HepG2 (cell line): ENCODE data around the gene GP9. TPM values are rescaled to one million over a fixed set of nuclear protein-coding genes. Genes with fewer than 3 reads are reported as not detected.
A peak's percentile ranks its signal among the peaks of the same experiment; 100 is the strongest.

Experiments used
- AGO2 ChIP-seq: fragments of 200-400 bp; formaldehyde crosslinking; optimal IDR thresholded peaks from 2 replicates; pipeline ENCODE3; 2017; ENCODE audit warnings: mild to moderate bottlenecking, low read depth, low read length, moderate library complexity
- AHR ChIP-seq: IDR thresholded peaks from 2 replicates; pipeline ENCODE4 v1.6.1; 2018; ENCODE audit warnings: missing genetic modification reagents, missing compliant biosample characterization
- AKAP8 ChIP-seq: sonication (generic); formaldehyde crosslinking; IDR thresholded peaks from 2 replicates; pipeline ENCODE4 v1.5.1; 2020; ENCODE audit warnings: mild to moderate bottlenecking, missing genetic modification reagents
- CENPT ChIP-seq: sonication (generic); formaldehyde crosslinking; IDR thresholded peaks from 2 replicates; pipeline ENCODE4 v1.8.0; 2022; ENCODE audit warnings: low read depth, mild to moderate bottlenecking, moderate library complexity, missing genetic modification reagents
- GTF2F1 ChIP-seq: fragments of 150-350 bp; IDR thresholded peaks from 2 replicates; pipeline ENCODE4 v1.6.1; 2014; ENCODE audit warnings: low read length
- HNF4A ChIP-seq: sonication (generic); formaldehyde crosslinking; IDR thresholded peaks from 2 replicates; pipeline ENCODE4 v1.4.0; 2020; ENCODE audit warnings: missing genetic modification reagents
- HNRNPL ChIP-seq: fragments of 200-400 bp; formaldehyde crosslinking; IDR thresholded peaks from 2 replicates; pipeline ENCODE4 v1.6.1; 2017; ENCODE audit warnings: mild to moderate bottlenecking, low read depth, low read length
- KDM2A ChIP-seq: sonication (generic); formaldehyde crosslinking; IDR thresholded peaks from 2 replicates; pipeline ENCODE4 v1.4.0; 2020; ENCODE audit warnings: low read depth, missing genetic modification reagents, borderline replicate concordance
- MYNN ChIP-seq: sonication (generic); formaldehyde crosslinking; IDR thresholded peaks from 2 replicates; pipeline ENCODE4 v1.4.0; 2020; ENCODE audit warnings: mild to moderate bottlenecking, low read depth, missing genetic modification reagents
- NR2C2 ChIP-seq: sonication (generic); formaldehyde crosslinking; IDR thresholded peaks from 2 replicates; pipeline ENCODE4 v1.4.0; 2020; ENCODE audit warnings: missing genetic modification reagents, mild to moderate bottlenecking, moderate library complexity, borderline replicate concordance
- PATZ1 ChIP-seq: sonication (generic); formaldehyde crosslinking; IDR thresholded peaks from 2 replicates; pipeline ENCODE4 v1.4.0; 2020; ENCODE audit warnings: missing genetic modification reagents
- RAD51 ChIP-seq: fragments of 450-650 bp; IDR thresholded peaks from 2 replicates; pipeline ENCODE4 v1.6.1; 2016; ENCODE audit warnings: borderline replicate concordance
- SP2 ChIP-seq: sonication (generic); formaldehyde crosslinking; IDR thresholded peaks from 2 replicates; pipeline ENCODE4 v1.5.1; 2020; ENCODE audit warnings: mild to moderate bottlenecking, missing genetic modification reagents
- U2AF1 ChIP-seq: fragments of 200-400 bp; formaldehyde crosslinking; optimal IDR thresholded peaks from 2 replicates; pipeline ENCODE3; 2017; ENCODE audit warnings: mild to moderate bottlenecking, low read depth, low read length
- ZBTB7B ChIP-seq: sonication (generic); formaldehyde crosslinking; IDR thresholded peaks from 2 replicates; pipeline ENCODE4 v1.4.0; 2020; ENCODE audit warnings: missing genetic modification reagents
- ZNF354B ChIP-seq: sonication (generic); formaldehyde crosslinking; IDR thresholded peaks from 2 replicates; pipeline ENCODE4 v1.8.0; 2022; ENCODE audit warnings: mild to moderate bottlenecking, missing genetic modification reagents
- ZNF878 ChIP-seq: sonication (generic); formaldehyde crosslinking; IDR thresholded peaks from 2 replicates; pipeline ENCODE4 v1.8.1; 2023; ENCODE audit warnings: mild to moderate bottlenecking, missing genetic modification reagents, moderate library complexity
- ZSCAN29 ChIP-seq: sonication (generic); formaldehyde crosslinking; conservative IDR thresholded peaks from 2 replicates; pipeline ENCODE4 v1.4.0; 2020; ENCODE audit warnings: mild to moderate bottlenecking, missing genetic modification reagents
- polyA plus RNA-seq, 8 experiments: library from polyadenylated mRNA; depleted of rRNA in 3 of 8; stranded (reverse) in 7 of 8; unstranded in 1 of 8; fragments of >200 nt; fragmentation: Illumina TruSeq in 4 of 8; extraction: Trizol in 4 of 8; gene quantifications; 2 replicates each; pipeline versions ENCODE4 v1.2.1 to v1.2.3, GENCODE V29; 2011 to 2016; ENCODE audit warnings: low read depth in 4 of 8, missing spikeins in 1 of 8, mixed read lengths in 1 of 8; ENCODE audit not compliant: insufficient read depth in 1 of 8
- total RNA-seq, 5 experiments: library from RNA; depleted of rRNA; stranded (reverse); fragments of >200 nt; fragmentation: Illumina TruSeq; extraction: Trizol; gene quantifications; 2 replicates each; pipeline ENCODE4 v1.2.3, GENCODE V29; 2016; ENCODE audit warnings: low read depth in 1 of 5
- TF ChIP-seq, protein P1 (sequence below): sonication (generic); formaldehyde crosslinking; IDR thresholded peaks from 2 replicates; pipeline ENCODE4 v1.4.0; 2020; ENCODE audit warnings: missing genetic modification reagents
- TF ChIP-seq, protein P2 (sequence below): sonication (generic); formaldehyde crosslinking; IDR thresholded peaks from 2 replicates; pipeline ENCODE4 v1.8.1; 2022; ENCODE audit warnings: low read depth, mild to moderate bottlenecking, missing genetic modification reagents

GP9 gene
- total and polyA plus RNA-seq, 2 of the 13 experiments (the other 11 are each of a cell fraction or from before 2014, with no cell fraction given), result not detected

GRCh38 chr3:129087138-129087702 is 26.6 kb downstream of the GP9 start (continued):
- TF ChIP-seq GTF2F1 (no peak), RAD51 (no peak), KDM2A (peak; percentile 53), MYNN (CRISPR knock-in tag) (no peak), AHR (CRISPR knock-in tag) (0 out of 2 replicates have a peak, but pooled peaks have one; percentile 42), AKAP8 (CRISPR knock-in tag) (peak; percentile 47; the same call in 1 of the 2 replicates), PATZ1 (no peak), HNRNPL (peak; percentile 79), ZNF354B (CRISPR knock-in tag) (no peak), CENPT (CRISPR knock-in tag) (no peak), NR2C2 (no peak), SP2 (no peak), ZBTB7B (CRISPR knock-in tag) (0 out of 2 replicates have a peak, but pooled peaks have one; percentile 22), AGO2 (peak; percentile 35), U2AF1 (no peak), ZNF878 (CRISPR knock-in tag) (no peak), ZSCAN29 (CRISPR knock-in tag) (no peak), HNF4A (CRISPR knock-in tag) (peak; percentile 8; the same call in 1 of the 2 replicates)
- TF ChIP-seq, protein P1, sequence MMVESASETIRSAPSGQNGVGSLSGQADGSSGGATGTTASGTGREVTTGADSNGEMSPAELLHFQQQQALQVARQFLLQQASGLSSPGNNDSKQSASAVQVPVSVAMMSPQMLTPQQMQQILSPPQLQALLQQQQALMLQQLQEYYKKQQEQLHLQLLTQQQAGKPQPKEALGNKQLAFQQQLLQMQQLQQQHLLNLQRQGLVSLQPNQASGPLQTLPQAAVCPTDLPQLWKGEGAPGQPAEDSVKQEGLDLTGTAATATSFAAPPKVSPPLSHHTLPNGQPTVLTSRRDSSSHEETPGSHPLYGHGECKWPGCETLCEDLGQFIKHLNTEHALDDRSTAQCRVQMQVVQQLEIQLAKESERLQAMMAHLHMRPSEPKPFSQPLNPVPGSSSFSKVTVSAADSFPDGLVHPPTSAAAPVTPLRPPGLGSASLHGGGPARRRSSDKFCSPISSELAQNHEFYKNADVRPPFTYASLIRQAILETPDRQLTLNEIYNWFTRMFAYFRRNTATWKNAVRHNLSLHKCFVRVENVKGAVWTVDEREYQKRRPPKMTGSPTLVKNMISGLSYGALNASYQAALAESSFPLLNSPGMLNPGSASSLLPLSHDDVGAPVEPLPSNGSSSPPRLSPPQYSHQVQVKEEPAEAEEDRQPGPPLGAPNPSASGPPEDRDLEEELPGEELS (CRISPR knock-in tag), result no peak
- TF ChIP-seq, protein P2, sequence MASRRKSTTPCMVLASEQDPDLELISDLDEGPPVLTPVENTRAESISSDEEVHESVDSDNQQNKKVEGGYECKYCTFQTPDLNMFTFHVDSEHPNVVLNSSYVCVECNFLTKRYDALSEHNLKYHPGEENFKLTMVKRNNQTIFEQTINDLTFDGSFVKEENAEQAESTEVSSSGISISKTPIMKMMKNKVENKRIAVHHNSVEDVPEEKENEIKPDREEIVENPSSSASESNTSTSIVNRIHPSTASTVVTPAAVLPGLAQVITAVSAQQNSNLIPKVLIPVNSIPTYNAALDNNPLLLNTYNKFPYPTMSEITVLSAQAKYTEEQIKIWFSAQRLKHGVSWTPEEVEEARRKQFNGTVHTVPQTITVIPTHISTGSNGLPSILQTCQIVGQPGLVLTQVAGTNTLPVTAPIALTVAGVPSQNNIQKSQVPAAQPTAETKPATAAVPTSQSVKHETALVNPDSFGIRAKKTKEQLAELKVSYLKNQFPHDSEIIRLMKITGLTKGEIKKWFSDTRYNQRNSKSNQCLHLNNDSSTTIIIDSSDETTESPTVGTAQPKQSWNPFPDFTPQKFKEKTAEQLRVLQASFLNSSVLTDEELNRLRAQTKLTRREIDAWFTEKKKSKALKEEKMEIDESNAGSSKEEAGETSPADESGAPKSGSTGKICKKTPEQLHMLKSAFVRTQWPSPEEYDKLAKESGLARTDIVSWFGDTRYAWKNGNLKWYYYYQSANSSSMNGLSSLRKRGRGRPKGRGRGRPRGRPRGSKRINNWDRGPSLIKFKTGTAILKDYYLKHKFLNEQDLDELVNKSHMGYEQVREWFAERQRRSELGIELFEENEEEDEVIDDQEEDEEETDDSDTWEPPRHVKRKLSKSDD (CRISPR knock-in tag), result no peak
